Subcutaneous abdominal adipose tissue (tissue), 5 donors: ENCODE data around the gene CNTNAP2.
A peak's percentile ranks its signal among the peaks of the same experiment; 100 is the strongest.

Experiments used
- H3K27ac ChIP-seq: one replicate; pipeline ENCODE4 v1.7.0; 2013; ENCODE audit warnings: low read depth, mild to moderate bottlenecking, inconsistent platforms, low read length, moderate library complexity
- H3K27me3 ChIP-seq, 5 donors: one replicate each; pipeline ENCODE4 v1.7.0; 2013; ENCODE audit warnings: low read length in 5 of 5, inconsistent platforms in 1 of 5; ENCODE audit not compliant: control insufficient read depth in 5 of 5, insufficient read depth in 4 of 5
- H3K36me3 ChIP-seq, 5 donors: one replicate each; pipeline ENCODE4 v1.7.0; 2013; ENCODE audit warnings: low read length in 5 of 5; ENCODE audit not compliant: control insufficient read depth in 5 of 5, insufficient read depth in 5 of 5
- H3K4me1 ChIP-seq, 5 donors: one replicate each; pipeline ENCODE4 v1.7.0; 2013; ENCODE audit warnings: low read length in 5 of 5, mild to moderate bottlenecking in 3 of 5, moderate library complexity in 1 of 5; ENCODE audit not compliant: control insufficient read depth in 5 of 5, insufficient read depth in 5 of 5
- H3K4me3 ChIP-seq, 5 donors: one replicate each; pipeline ENCODE4 v1.7.0; 2013; ENCODE audit warnings: low read length in 5 of 5, low read depth in 1 of 5
- H3K9ac ChIP-seq, 5 donors: one replicate each; pipeline ENCODE4 v1.7.0; 2013; ENCODE audit warnings: low read length in 5 of 5, mild to moderate bottlenecking in 4 of 5, moderate library complexity in 3 of 5
- H3K9me3 ChIP-seq, 5 donors: one replicate each; pipeline ENCODE4 v1.7.0; 2013; ENCODE audit warnings: low read length in 5 of 5; ENCODE audit not compliant: control insufficient read depth in 5 of 5
- donor health status: healthy.
- donor health status: healthy.
- donor health status: healthy.
- donor health status: healthy.
- donor health status: healthy.

Gene CNTNAP2

DNA sequence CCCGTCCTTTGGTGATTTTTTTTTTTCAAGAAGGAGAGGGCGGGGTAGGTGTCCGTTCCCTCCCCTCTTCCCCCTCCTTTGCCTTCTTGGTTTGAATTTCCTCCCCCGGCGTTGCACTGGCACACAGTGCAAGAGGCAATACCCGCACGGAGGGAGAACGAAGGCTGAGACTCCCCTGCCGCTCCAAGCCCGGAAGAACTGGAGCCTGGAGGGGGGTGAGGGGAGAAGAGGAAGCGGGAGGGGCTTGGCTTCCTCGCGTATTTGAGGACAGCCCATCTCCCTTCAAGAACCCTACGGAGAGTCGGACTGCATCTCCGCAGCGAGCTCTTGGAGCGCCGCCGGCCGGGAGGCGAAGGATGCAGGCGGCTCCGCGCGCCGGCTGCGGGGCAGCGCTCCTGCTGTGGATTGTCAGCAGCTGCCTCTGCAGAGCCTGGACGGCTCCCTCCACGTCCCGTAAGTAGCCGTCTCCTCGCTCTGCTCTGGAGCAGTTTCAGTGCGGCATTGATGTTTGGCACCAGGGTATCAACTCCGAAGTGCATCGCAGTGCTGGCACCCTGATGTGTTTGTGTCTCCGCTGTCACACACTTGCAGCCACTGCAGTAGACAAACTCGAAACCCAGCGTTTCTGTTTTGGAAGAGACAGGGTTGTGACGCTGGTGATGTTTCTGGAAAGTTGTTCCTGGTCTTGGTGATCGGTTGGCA is at the start of gene CNTNAP2:
Gene CNTNAP2 (plus strand): TSS at position 281 of the 702 bp plus-strand sequence. CDS start 76 bp downstream, at position 357.
- Histone ChIP-seq H3K9me3 (no peaks in the 10 kb centered on the region), H3K4me3 (peak within 1 kb of the TSS; percentile 56 to 68 (median 59)), H3K4me1 (peaks cover 0 to 16% (median 14%) of the 10 kb centered on the region in 5 donors), H3K36me3 (no peaks in the 10 kb centered on the region), H3K27ac (no peak within 1 kb of the TSS), H3K27me3 (peaks cover 0 to 18% (median 12%) of the 10 kb centered on the region in 5 donors), H3K9ac (no peak within 1 kb of the TSS)

DNA sequence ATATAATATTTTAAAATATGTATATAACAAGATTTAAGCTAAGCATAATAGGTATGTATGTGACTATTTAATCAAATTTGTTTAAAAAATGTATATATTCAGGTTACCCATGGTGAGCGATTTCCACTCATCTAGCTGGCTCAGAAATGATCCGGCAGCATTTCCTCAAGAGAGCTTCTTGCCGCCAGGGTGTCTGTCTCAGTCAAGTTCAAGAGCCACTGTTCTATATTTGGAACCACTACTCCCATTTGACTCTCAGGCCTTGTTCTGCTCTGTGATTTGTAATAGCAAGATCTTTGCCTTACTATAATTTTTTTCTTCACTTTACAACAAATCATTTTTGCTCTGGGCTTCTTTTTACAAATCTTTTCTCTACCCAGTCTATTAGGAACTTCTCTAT is 48.7 kb upstream of the CNTNAP2 start:
- Histone ChIP-seq H3K36me3 (no peaks in the 10 kb centered on the region), H3K27ac (no peak overlapping the region), H3K4me3 (no peak overlapping the region), H3K9ac (no peak overlapping the region), H3K9me3 (peaks cover 0 to 3% (median 0%) of the 10 kb centered on the region in 5 donors), H3K4me1 (no peaks in the 10 kb centered on the region), H3K27me3 (no peaks in the 10 kb centered on the region)

DNA sequence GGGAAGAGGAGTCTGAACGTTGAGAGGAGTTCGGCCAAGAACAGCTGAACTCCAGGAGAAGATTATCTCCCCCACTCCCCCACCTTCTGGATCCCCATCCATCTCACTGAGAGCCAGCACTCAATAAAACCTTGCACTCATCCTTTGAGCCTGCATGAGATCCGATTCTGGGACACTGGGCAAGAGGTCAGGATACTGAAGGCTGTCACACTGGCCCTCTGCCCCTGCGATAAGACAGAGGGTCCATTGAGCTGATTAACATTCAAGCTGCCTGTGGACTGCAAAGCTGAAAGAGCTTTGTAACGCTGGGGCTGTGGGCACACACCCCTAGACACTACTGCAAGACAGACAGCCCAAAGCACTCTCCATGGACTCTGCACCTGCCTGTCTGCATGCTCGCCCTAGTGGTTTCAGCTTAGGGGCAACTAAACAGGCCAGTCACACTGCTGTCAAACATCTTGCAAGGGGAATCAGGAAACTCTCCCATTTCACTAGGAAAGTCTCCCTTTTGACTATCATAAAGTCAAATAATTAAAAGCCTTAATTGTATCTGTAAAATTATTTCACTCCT is 42.3 kb upstream of the CNTNAP2 start:
- Histone ChIP-seq H3K4me3 (no peak overlapping the region), H3K36me3 (no peaks in the 10 kb centered on the region), H3K9me3 (no peaks in the 10 kb centered on the region), H3K4me1 (no peaks in the 10 kb centered on the region), H3K27me3 (peaks cover 0 to 3% (median 0%) of the 10 kb centered on the region in 5 donors), H3K27ac (no peak overlapping the region), H3K9ac (no peak overlapping the region)

DNA sequence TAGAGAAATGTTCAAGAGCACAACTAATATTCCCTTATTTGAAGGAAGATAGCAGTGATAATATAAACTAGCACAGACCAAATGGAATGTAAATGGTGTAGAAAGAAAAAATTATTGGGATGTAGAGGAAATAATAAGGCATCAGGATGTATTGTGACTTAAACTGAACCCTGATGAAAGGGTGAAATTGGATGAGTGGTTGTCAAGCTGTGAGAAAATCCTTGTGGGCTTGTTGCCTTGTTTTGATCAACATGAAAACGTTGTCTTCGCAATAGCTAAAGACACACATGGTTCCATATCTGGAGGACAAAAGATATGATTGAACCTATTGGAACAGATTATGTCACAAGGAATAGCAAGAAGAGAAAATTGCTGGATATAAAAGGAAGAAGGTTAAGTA is 40.3 kb upstream of the CNTNAP2 start:
- H3K27me3 ChIP-seq: peaks cover 0 to 3% (median 0%) of the 10 kb centered on the region in 5 donors
- H3K9ac ChIP-seq: no peak overlapping the region
- H3K36me3 ChIP-seq: no peaks in the 10 kb centered on the region
- no peak overlapping the region for H3K27ac ChIP-seq
- no peak overlapping the region for H3K4me3 ChIP-seq
- no peaks in the 10 kb centered on the region for H3K4me1 ChIP-seq
- no peaks in the 10 kb centered on the region for H3K9me3 ChIP-seq

DNA sequence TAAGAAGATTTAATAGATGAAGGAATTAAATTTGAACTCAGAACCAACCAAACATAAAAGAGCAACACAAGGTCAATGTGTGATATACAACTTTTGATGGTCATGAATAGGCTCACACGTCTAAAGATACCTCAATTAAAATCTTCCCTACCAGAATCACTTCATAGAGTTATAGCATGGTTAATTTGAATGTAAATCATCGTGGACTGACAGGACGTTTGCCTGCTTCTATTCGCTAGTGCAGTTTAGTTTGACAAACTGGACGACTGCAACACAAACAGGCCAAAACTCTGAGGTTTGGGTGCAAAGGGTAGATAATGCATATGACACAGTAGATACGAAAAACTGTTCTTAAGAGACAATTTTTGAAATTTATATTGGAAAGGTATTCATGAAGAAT is 32.5 kb upstream of the CNTNAP2 start:
- Histone ChIP-seq H3K4me3 (no peak overlapping the region), H3K9ac (no peak overlapping the region), H3K27me3 (no peaks in the 10 kb centered on the region), H3K4me1 (no peaks in the 10 kb centered on the region), H3K9me3 (no peaks in the 10 kb centered on the region), H3K27ac (no peak overlapping the region), H3K36me3 (no peaks in the 10 kb centered on the region)

DNA sequence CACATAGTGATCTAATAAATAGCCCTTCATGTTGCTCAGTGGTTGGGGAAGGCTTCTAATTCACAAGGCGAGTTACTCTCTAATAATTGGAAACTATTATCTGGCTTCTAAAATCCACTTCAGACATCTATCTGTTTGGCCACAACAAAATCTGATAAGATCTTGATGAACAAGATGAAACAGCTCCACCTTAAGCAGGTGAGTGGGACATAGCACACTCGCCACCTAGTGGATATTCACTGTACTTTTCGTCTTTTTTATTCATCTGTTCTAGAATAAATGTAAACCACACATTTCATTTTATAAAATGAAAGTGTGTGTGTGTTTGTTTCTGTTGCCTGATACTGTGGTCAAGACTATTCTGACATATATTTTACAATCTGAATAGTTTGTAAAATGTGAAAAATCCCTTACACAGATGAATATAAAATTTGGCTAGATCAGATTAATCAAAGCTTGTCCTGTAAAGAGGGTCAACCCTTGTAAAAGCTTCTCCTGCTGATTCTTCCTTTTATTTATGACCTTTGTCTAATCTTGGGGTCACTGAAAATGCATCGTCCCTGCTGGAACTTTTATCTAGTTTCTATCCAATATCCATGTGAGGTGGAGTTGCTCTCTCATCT is 26.5 kb upstream of the CNTNAP2 start:
- no peaks in the 10 kb centered on the region for H3K9me3 ChIP-seq
- no peaks in the 10 kb centered on the region for H3K36me3 ChIP-seq
- H3K4me3 ChIP-seq: no peak overlapping the region
- no peak overlapping the region for H3K27ac ChIP-seq
- H3K9ac ChIP-seq: no peak overlapping the region
- no peaks in the 10 kb centered on the region for H3K4me1 ChIP-seq
- H3K27me3 ChIP-seq: no peaks in the 10 kb centered on the region

DNA sequence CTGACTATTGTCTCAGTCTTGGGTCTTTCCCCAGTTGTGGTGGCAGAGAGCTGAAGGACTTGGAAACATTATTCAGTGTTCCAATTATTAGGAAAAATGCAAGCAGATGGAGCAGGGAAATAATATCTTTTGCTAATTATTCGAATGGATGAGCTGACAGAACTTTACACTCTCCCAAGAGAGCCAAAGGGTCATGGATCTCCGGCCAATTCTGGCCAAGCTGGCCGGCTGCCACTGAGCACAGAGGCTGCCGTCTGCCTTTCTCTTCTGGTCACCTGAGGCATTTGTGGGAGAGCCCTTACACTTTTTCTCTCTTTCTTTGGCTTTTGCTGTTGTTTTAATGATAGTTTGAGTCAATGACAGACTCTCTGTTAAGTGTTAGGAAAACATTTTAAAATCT is 22.2 kb upstream of the CNTNAP2 start:
- Histone ChIP-seq H3K27ac (no peak overlapping the region), H3K4me1 (no peaks in the 10 kb centered on the region), H3K36me3 (no peaks in the 10 kb centered on the region), H3K27me3 (peaks cover 0 to 2% (median 0%) of the 10 kb centered on the region in 5 donors), H3K9ac (no peak overlapping the region), H3K9me3 (no peaks in the 10 kb centered on the region), H3K4me3 (no peak overlapping the region)

DNA sequence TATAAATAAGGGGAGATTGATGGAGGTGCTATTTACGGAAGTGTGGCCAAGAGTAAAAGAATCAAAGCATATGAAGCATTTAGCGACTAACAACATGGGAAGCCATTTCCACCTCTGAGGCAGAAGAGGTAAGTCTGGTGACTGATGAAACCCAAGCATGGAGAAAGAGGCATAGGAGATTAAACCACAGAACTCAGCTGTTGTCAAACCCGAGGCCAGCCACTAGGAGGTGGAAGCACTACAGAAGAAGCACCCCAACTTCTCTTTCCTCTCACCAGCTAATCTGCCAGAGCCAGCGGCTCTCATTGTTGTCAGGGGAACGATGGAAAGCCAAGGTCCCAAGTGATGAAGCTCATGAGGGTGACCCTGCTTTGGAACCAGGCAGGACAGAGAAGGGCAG is 19.6 kb upstream of the CNTNAP2 start:
- Histone ChIP-seq H3K4me1 (no peaks in the 10 kb centered on the region), H3K9me3 (no peaks in the 10 kb centered on the region), H3K9ac (no peak overlapping the region), H3K27ac (no peak overlapping the region), H3K4me3 (no peak overlapping the region), H3K27me3 (peaks cover 0 to 2% (median 0%) of the 10 kb centered on the region in 5 donors), H3K36me3 (no peaks in the 10 kb centered on the region)

DNA sequence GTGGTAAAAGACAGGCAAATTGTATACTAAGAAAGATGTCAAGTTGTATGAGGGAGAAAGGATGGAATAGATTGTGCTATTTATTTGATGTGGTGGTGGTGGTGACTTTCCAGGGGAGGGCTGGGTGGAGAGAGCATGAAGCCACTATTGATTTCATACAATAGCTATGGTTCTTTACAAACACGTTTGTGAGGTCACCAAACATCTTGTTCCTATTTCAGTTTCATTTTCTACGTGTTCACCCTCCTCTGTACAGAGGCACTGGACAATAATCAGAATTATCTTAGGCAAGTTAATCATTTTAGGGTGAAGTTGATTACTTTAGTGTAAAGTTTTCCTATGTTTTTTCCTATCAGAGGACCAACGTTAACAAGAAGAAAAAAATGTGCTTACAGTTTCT is 10.3 kb upstream of the CNTNAP2 start:
- Histone ChIP-seq H3K27ac (no peak overlapping the region), H3K9ac (no peak overlapping the region), H3K36me3 (no peaks in the 10 kb centered on the region)

DNA sequence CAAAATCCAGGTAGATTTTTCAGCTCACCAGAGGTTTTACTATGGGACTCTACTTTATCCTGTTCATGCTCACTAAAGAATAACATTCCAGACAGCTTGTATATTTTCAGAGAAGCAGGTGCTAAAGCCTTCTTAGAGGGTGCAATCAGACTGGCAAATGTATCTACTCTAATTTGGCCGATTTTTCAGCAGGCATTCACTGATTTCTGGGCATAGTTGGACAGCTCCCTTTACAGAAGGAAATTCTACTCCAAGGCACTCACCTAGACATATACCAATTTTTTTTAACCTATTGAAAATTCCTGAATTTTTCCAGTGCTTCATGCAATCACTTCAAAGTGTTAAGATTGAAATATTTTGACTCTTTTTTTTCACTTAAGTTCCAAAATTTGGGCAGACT is 3.8 kb upstream of the CNTNAP2 start:
- no peaks in the 10 kb centered on the region for H3K36me3 ChIP-seq
- H3K27me3 ChIP-seq: peaks cover 0 to 16% (median 12%) of the 10 kb centered on the region in 5 donors
- H3K9ac ChIP-seq: no peak overlapping the region
- peaks cover 0 to 16% (median 14%) of the 10 kb centered on the region in 5 donors for H3K4me1 ChIP-seq
- H3K9me3 ChIP-seq: no peaks in the 10 kb centered on the region
- no peak overlapping the region for H3K27ac ChIP-seq
- no peak overlapping the region for H3K4me3 ChIP-seq

More for the DNA sequence above, 10.3 kb upstream of the CNTNAP2 start:
- Histone ChIP-seq H3K4me1 (no peaks in the 10 kb centered on the region), H3K9me3 (no peaks in the 10 kb centered on the region), H3K4me3 (no peak overlapping the region), H3K27me3 (no peaks in the 10 kb centered on the region)
